Liver (tissue), 3 donors: Measurements from ENCODE around the gene ACKR2.

Source experiments
- EGR1 ChIP-seq, 2 donors: IDR thresholded peaks; 2 replicates each; pipeline ENCODE4 v1.6.1; 2016 to 2018; ENCODE audit warnings: antibody characterized with exemption in 2 of 2, low read depth in 2 of 2
- FOXA1 ChIP-seq: IDR thresholded peaks from 2 replicates; pipeline ENCODE4 v1.6.1; 2016; ENCODE audit warnings: antibody characterized with exemption
- GABPA ChIP-seq, 2 donors: IDR thresholded peaks in 1 of 2; conservative IDR thresholded peaks in 1 of 2; 2 replicates each; pipeline ENCODE4 v1.6.1; 2016; ENCODE audit warnings: antibody characterized with exemption in 2 of 2, mild to moderate bottlenecking in 1 of 2, moderate library complexity in 1 of 2
- HNF4G ChIP-seq: IDR thresholded peaks from 2 replicates; pipeline ENCODE4 v1.6.1; 2016; ENCODE audit warnings: antibody characterized with exemption
- JUND ChIP-seq, 2 donors: IDR thresholded peaks; 2 replicates each; pipeline ENCODE4 v1.6.1; 2016; ENCODE audit warnings: antibody characterized with exemption in 2 of 2
- MAX ChIP-seq: IDR thresholded peaks from 2 replicates; pipeline ENCODE4 v1.6.1; 2016; ENCODE audit warnings: antibody characterized with exemption
- NR2F2 ChIP-seq: IDR thresholded peaks from 2 replicates; pipeline ENCODE4 v1.6.1; 2016; ENCODE audit warnings: antibody characterized with exemption
- RAD21 ChIP-seq, 2 donors: IDR thresholded peaks; 2 replicates each; pipeline ENCODE4 v1.6.1; 2016; ENCODE audit warnings: antibody characterized with exemption in 2 of 2, mild to moderate bottlenecking in 2 of 2
- RXRA ChIP-seq, 2 donors: IDR thresholded peaks; 2 replicates each; pipeline ENCODE4 v1.6.1; 2017 to 2018; ENCODE audit warnings: antibody characterized with exemption in 2 of 2, mild to moderate bottlenecking in 1 of 2
- SP1 ChIP-seq: IDR thresholded peaks from 2 replicates; pipeline ENCODE4 v1.6.1; 2018; ENCODE audit warnings: antibody characterized with exemption, mild to moderate bottlenecking
- TAF1 ChIP-seq: conservative IDR thresholded peaks from 2 replicates; pipeline ENCODE4 v1.6.1; 2016; ENCODE audit warnings: antibody characterized with exemption, mild to moderate bottlenecking
- YY1 ChIP-seq: IDR thresholded peaks from 2 replicates; pipeline ENCODE4 v1.6.1; 2016; ENCODE audit warnings: antibody characterized with exemption, mild to moderate bottlenecking
- TF ChIP-seq, protein P1 (sequence below): fragments of 150-350 bp; IDR thresholded peaks from 2 replicates; pipeline ENCODE4 v1.5.1; 2017; ENCODE audit warnings: improper control_type of control experiment, low read depth, low read length; ENCODE audit not compliant: missing input control
- TF ChIP-seq, protein P2 (sequence below): IDR thresholded peaks from 2 replicates; pipeline ENCODE4 v1.6.1; 2016; ENCODE audit warnings: antibody characterized with exemption, mild to moderate bottlenecking
- donor health status: healthy.
- donor health status: healthy.

DNA sequence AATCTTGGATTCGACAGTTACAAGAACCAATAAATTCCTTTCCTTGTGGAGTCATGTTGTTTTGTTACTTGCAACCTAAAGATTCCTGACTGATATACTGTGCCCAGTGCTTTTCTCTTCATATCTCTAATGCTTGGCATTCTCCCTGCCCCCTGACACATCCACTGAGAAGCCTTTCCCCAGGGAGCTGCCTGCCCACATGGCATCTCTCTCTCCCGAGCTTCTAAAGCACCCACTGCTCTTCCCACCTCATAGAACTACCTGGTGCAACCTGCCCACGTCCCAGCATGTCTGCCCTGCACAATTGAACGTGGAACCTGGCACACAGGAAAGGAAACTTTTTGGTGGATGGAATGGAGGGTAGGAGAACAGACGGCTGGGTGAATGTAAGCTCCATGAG lies 59.6 kb downstream of the ACKR2 start:
- TF ChIP-seq, protein P1, sequence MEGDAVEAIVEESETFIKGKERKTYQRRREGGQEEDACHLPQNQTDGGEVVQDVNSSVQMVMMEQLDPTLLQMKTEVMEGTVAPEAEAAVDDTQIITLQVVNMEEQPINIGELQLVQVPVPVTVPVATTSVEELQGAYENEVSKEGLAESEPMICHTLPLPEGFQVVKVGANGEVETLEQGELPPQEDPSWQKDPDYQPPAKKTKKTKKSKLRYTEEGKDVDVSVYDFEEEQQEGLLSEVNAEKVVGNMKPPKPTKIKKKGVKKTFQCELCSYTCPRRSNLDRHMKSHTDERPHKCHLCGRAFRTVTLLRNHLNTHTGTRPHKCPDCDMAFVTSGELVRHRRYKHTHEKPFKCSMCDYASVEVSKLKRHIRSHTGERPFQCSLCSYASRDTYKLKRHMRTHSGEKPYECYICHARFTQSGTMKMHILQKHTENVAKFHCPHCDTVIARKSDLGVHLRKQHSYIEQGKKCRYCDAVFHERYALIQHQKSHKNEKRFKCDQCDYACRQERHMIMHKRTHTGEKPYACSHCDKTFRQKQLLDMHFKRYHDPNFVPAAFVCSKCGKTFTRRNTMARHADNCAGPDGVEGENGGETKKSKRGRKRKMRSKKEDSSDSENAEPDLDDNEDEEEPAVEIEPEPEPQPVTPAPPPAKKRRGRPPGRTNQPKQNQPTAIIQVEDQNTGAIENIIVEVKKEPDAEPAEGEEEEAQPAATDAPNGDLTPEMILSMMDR, result no peak
- TF ChIP-seq RXRA (IDR thresholded peaks at IDR 0.05), result no peak
- TF ChIP-seq SP1, result no peak
- no peak for TF ChIP-seq YY1
- no peak for TF ChIP-seq FOXA1
- no peak for TF ChIP-seq RAD21 (IDR thresholded peaks at IDR 0.05)
- TF ChIP-seq TAF1, result no peak
- TF ChIP-seq, protein P2, sequence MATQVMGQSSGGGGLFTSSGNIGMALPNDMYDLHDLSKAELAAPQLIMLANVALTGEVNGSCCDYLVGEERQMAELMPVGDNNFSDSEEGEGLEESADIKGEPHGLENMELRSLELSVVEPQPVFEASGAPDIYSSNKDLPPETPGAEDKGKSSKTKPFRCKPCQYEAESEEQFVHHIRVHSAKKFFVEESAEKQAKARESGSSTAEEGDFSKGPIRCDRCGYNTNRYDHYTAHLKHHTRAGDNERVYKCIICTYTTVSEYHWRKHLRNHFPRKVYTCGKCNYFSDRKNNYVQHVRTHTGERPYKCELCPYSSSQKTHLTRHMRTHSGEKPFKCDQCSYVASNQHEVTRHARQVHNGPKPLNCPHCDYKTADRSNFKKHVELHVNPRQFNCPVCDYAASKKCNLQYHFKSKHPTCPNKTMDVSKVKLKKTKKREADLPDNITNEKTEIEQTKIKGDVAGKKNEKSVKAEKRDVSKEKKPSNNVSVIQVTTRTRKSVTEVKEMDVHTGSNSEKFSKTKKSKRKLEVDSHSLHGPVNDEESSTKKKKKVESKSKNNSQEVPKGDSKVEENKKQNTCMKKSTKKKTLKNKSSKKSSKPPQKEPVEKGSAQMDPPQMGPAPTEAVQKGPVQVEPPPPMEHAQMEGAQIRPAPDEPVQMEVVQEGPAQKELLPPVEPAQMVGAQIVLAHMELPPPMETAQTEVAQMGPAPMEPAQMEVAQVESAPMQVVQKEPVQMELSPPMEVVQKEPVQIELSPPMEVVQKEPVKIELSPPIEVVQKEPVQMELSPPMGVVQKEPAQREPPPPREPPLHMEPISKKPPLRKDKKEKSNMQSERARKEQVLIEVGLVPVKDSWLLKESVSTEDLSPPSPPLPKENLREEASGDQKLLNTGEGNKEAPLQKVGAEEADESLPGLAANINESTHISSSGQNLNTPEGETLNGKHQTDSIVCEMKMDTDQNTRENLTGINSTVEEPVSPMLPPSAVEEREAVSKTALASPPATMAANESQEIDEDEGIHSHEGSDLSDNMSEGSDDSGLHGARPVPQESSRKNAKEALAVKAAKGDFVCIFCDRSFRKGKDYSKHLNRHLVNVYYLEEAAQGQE, result no peak
- no peak for TF ChIP-seq NR2F2
- TF ChIP-seq GABPA (IDR thresholded peaks at IDR 0.05 in 1 of 2, conservative IDR thresholded peaks at IDR 0.05 in 1 of 2), result no peak
- no peak for TF ChIP-seq MAX
- no peak for TF ChIP-seq HNF4G
- TF ChIP-seq EGR1 (IDR thresholded peaks at IDR 0.05; ENCODE audit: low read depth in 2 of 2), result no peak
- TF ChIP-seq JUND (IDR thresholded peaks at IDR 0.05), result no peak
